ENCODE results near the gene CLPTM1L. TPM values are rescaled to one million over a fixed set of nuclear protein-coding genes. Genes with fewer than 3 reads are reported as not detected.

The CLPTM1L gene
- total RNA-seq, 1 donor from 2014 or later: 113 TPM

- H3K36me3 ChIP-seq (ENCODE audit: control insufficient read depth in 3 of 3, insufficient read depth in 3 of 3, low read length in 3 of 3): peaks cover 25 to 32% (median 27%) of the 10 kb centered on the region in 3 donors
- peaks cover 5 to 20% (median 11%) of the 10 kb centered on the region in 3 donors for H3K27me3 ChIP-seq (ENCODE audit: control insufficient read depth in 3 of 3, insufficient read depth in 3 of 3, low read length in 3 of 3)
- H3K27ac ChIP-seq (ENCODE audit: low read depth, low read length): no peak overlapping the region
- H3K4me3 ChIP-seq (ENCODE audit: low read length in 3 of 3): no peak overlapping the region
- H3K9me3 ChIP-seq (ENCODE audit: control insufficient read depth in 3 of 3, low read length in 3 of 3): no peaks in the 10 kb centered on the region
- peak overlapping the region in 2 of 3 donors; percentile 2 to 25 for H3K9ac ChIP-seq (ENCODE audit: low read depth in 1 of 3, low read length in 3 of 3)
- H3K4me1 ChIP-seq (ENCODE audit: control insufficient read depth in 3 of 3, insufficient read depth in 3 of 3, low read length in 3 of 3): peaks cover 5 to 11% (median 6%) of the 10 kb centered on the region in 3 donors
Measured at GRCh38 chr5:1315709-1316587, 29.0 kb downstream of the CLPTM1L start.

- no peak overlapping the region for H3K9ac ChIP-seq (ENCODE audit: low read depth in 1 of 3, low read length in 3 of 3)
- peaks cover 18 to 24% (median 19%) of the 10 kb centered on the region in 3 donors for H3K36me3 ChIP-seq (ENCODE audit: control insufficient read depth in 3 of 3, insufficient read depth in 3 of 3, low read length in 3 of 3)
- H3K4me3 ChIP-seq (ENCODE audit: low read length in 3 of 3): no peak overlapping the region
- peaks cover 8 to 22% (median 12%) of the 10 kb centered on the region in 3 donors for H3K27me3 ChIP-seq (ENCODE audit: control insufficient read depth in 3 of 3, insufficient read depth in 3 of 3, low read length in 3 of 3)
- no peaks in the 10 kb centered on the region for H3K9me3 ChIP-seq (ENCODE audit: control insufficient read depth in 3 of 3, low read length in 3 of 3)
- H3K4me1 ChIP-seq (ENCODE audit: control insufficient read depth in 3 of 3, insufficient read depth in 3 of 3, low read length in 3 of 3): peaks cover 5 to 11% (median 6%) of the 10 kb centered on the region in 3 donors
- H3K27ac ChIP-seq (ENCODE audit: low read depth, low read length): no peak overlapping the region
Measured at GRCh38 chr5:1315018-1315708, 29.7 kb downstream of the CLPTM1L start.

- Histone ChIP-seq H3K9me3 (ENCODE audit: control insufficient read depth in 3 of 3, low read length in 3 of 3) (no peaks in the 10 kb centered on the region), H3K36me3 (ENCODE audit: control insufficient read depth in 3 of 3, insufficient read depth in 3 of 3, low read length in 3 of 3) (peaks cover 12 to 18% (median 13%) of the 10 kb centered on the region in 3 donors), H3K4me1 (ENCODE audit: control insufficient read depth in 3 of 3, insufficient read depth in 3 of 3, low read length in 3 of 3) (peaks cover 5 to 11% (median 6%) of the 10 kb centered on the region in 3 donors), H3K4me3 (ENCODE audit: low read length in 3 of 3) (no peak overlapping the region), H3K27ac (ENCODE audit: low read depth, low read length) (no peak overlapping the region), H3K27me3 (ENCODE audit: control insufficient read depth in 3 of 3, insufficient read depth in 3 of 3, low read length in 3 of 3) (peaks cover 11 to 28% (median 12%) of the 10 kb centered on the region in 3 donors), H3K9ac (ENCODE audit: low read depth in 1 of 3, low read length in 3 of 3) (no peak overlapping the region)
Measured at GRCh38 chr5:1314564-1314982, 30.3 kb downstream of the CLPTM1L start.

GRCh38 chr5:1312993-1313833 is 31.7 kb downstream of the CLPTM1L start:
- no peak overlapping the region for H3K4me3 ChIP-seq (ENCODE audit: low read length in 3 of 3)
- H3K27ac ChIP-seq (ENCODE audit: low read depth, low read length): no peak overlapping the region
- no peak overlapping the region for H3K9ac ChIP-seq (ENCODE audit: low read depth in 1 of 3, low read length in 3 of 3)
- peaks cover 5 to 11% (median 6%) of the 10 kb centered on the region in 3 donors for H3K4me1 ChIP-seq (ENCODE audit: control insufficient read depth in 3 of 3, insufficient read depth in 3 of 3, low read length in 3 of 3)
- no peaks in the 10 kb centered on the region for H3K9me3 ChIP-seq (ENCODE audit: control insufficient read depth in 3 of 3, low read length in 3 of 3)
- H3K27me3 ChIP-seq (ENCODE audit: control insufficient read depth in 3 of 3, insufficient read depth in 3 of 3, low read length in 3 of 3): peaks cover 11 to 33% (median 12%) of the 10 kb centered on the region in 3 donors
- H3K36me3 ChIP-seq (ENCODE audit: control insufficient read depth in 3 of 3, insufficient read depth in 3 of 3, low read length in 3 of 3): peaks cover 3 to 6% (median 5%) of the 10 kb centered on the region in 3 donors

- no peaks in the 10 kb centered on the region for H3K9me3 ChIP-seq (ENCODE audit: control insufficient read depth in 3 of 3, low read length in 3 of 3)
- peaks cover 5 to 11% (median 6%) of the 10 kb centered on the region in 3 donors for H3K4me1 ChIP-seq (ENCODE audit: control insufficient read depth in 3 of 3, insufficient read depth in 3 of 3, low read length in 3 of 3)
- H3K4me3 ChIP-seq (ENCODE audit: low read length in 3 of 3): no peak overlapping the region
- H3K27me3 ChIP-seq (ENCODE audit: control insufficient read depth in 3 of 3, insufficient read depth in 3 of 3, low read length in 3 of 3): peaks cover 11 to 33% (median 12%) of the 10 kb centered on the region in 3 donors
- no peak overlapping the region for H3K27ac ChIP-seq (ENCODE audit: low read depth, low read length)
- no peak overlapping the region for H3K9ac ChIP-seq (ENCODE audit: low read depth in 1 of 3, low read length in 3 of 3)
- peaks cover 0 to 2% (median 0%) of the 10 kb centered on the region in 3 donors for H3K36me3 ChIP-seq (ENCODE audit: control insufficient read depth in 3 of 3, insufficient read depth in 3 of 3, low read length in 3 of 3)
Measured at GRCh38 chr5:1312206-1312605, 32.7 kb downstream of the CLPTM1L start.

- Histone ChIP-seq H3K27ac (ENCODE audit: low read depth, low read length) (no peak overlapping the region), H3K27me3 (ENCODE audit: control insufficient read depth in 3 of 3, insufficient read depth in 3 of 3, low read length in 3 of 3) (peaks cover 11 to 33% (median 12%) of the 10 kb centered on the region in 3 donors), H3K9ac (ENCODE audit: low read depth in 1 of 3, low read length in 3 of 3) (no peak overlapping the region), H3K4me1 (ENCODE audit: control insufficient read depth in 3 of 3, insufficient read depth in 3 of 3, low read length in 3 of 3) (peaks cover 5 to 10% (median 6%) of the 10 kb centered on the region in 3 donors), H3K9me3 (ENCODE audit: control insufficient read depth in 3 of 3, low read length in 3 of 3) (no peaks in the 10 kb centered on the region), H3K4me3 (ENCODE audit: low read length in 3 of 3) (no peak overlapping the region), H3K36me3 (ENCODE audit: control insufficient read depth in 3 of 3, insufficient read depth in 3 of 3, low read length in 3 of 3) (no peaks in the 10 kb centered on the region)
Measured at GRCh38 chr5:1311439-1312055, 33.4 kb downstream of the CLPTM1L start.

- Histone ChIP-seq H3K27ac (ENCODE audit: low read depth, low read length) (no peak overlapping the region), H3K4me1 (ENCODE audit: control insufficient read depth in 3 of 3, insufficient read depth in 3 of 3, low read length in 3 of 3) (no peaks in the 10 kb centered on the region), H3K36me3 (ENCODE audit: control insufficient read depth in 3 of 3, insufficient read depth in 3 of 3, low read length in 3 of 3) (no peaks in the 10 kb centered on the region), H3K27me3 (ENCODE audit: control insufficient read depth in 3 of 3, insufficient read depth in 3 of 3, low read length in 3 of 3) (peaks cover 11 to 33% (median 12%) of the 10 kb centered on the region in 3 donors), H3K4me3 (ENCODE audit: low read length in 3 of 3) (no peak overlapping the region), H3K9me3 (ENCODE audit: control insufficient read depth in 3 of 3, low read length in 3 of 3) (no peaks in the 10 kb centered on the region), H3K9ac (ENCODE audit: low read depth in 1 of 3, low read length in 3 of 3) (no peak overlapping the region)
Measured at GRCh38 chr5:1310118-1310517, 34.8 kb downstream of the CLPTM1L start.

GRCh38 chr5:1304033-1304432 is 40.9 kb downstream of the CLPTM1L start:
- H3K36me3 ChIP-seq (ENCODE audit: control insufficient read depth in 3 of 3, insufficient read depth in 3 of 3, low read length in 3 of 3): no peaks in the 10 kb centered on the region
- H3K4me3 ChIP-seq (ENCODE audit: low read length in 3 of 3): no peak overlapping the region
- H3K4me1 ChIP-seq (ENCODE audit: control insufficient read depth in 3 of 3, insufficient read depth in 3 of 3, low read length in 3 of 3): no peaks in the 10 kb centered on the region
- H3K27ac ChIP-seq (ENCODE audit: low read depth, low read length): no peak overlapping the region
- peaks cover 5 to 9% (median 7%) of the 10 kb centered on the region in 3 donors for H3K27me3 ChIP-seq (ENCODE audit: control insufficient read depth in 3 of 3, insufficient read depth in 3 of 3, low read length in 3 of 3)
- H3K9me3 ChIP-seq (ENCODE audit: control insufficient read depth in 3 of 3, low read length in 3 of 3): peaks cover 0 to 3% (median 0%) of the 10 kb centered on the region in 3 donors
- no peak overlapping the region for H3K9ac ChIP-seq (ENCODE audit: low read depth in 1 of 3, low read length in 3 of 3)

- H3K9me3 ChIP-seq (ENCODE audit: control insufficient read depth in 3 of 3, low read length in 3 of 3): peaks cover 0 to 3% (median 0%) of the 10 kb centered on the region in 3 donors
- H3K4me1 ChIP-seq (ENCODE audit: control insufficient read depth in 3 of 3, insufficient read depth in 3 of 3, low read length in 3 of 3): no peaks in the 10 kb centered on the region
- no peak overlapping the region for H3K27ac ChIP-seq (ENCODE audit: low read depth, low read length)
- no peak overlapping the region for H3K4me3 ChIP-seq (ENCODE audit: low read length in 3 of 3)
- H3K36me3 ChIP-seq (ENCODE audit: control insufficient read depth in 3 of 3, insufficient read depth in 3 of 3, low read length in 3 of 3): no peaks in the 10 kb centered on the region
- H3K9ac ChIP-seq (ENCODE audit: low read depth in 1 of 3, low read length in 3 of 3): no peak overlapping the region
- H3K27me3 ChIP-seq (ENCODE audit: control insufficient read depth in 3 of 3, insufficient read depth in 3 of 3, low read length in 3 of 3): peaks cover 7 to 14% (median 10%) of the 10 kb centered on the region in 3 donors
Measured at GRCh38 chr5:1302258-1302657, 42.6 kb downstream of the CLPTM1L start.

All from skeletal muscle tissue (tissue), 4 donors.